Lower leg skin (tissue), 3 donors: ENCODE measurements around the gene CTNNBL1.

Experiments used
- POLR2A ChIP-seq, 2 donors: fragments of 450-650 bp; IDR thresholded peaks; one replicate each; pipeline ENCODE4 v1.6.1; 2016 to 2017; ENCODE audit warnings: antibody characterized with exemption in 2 of 2, mild to moderate bottlenecking in 1 of 2, moderate library complexity in 1 of 2
- TF ChIP-seq, protein P1 (sequence below), 3 donors: fragments of 450-650 bp; IDR thresholded peaks; one replicate each; pipeline ENCODE4 v1.5.1; 2016; ENCODE audit warnings: antibody characterized with exemption in 3 of 3, mild to moderate bottlenecking in 3 of 3, moderate library complexity in 2 of 3

DNA sequence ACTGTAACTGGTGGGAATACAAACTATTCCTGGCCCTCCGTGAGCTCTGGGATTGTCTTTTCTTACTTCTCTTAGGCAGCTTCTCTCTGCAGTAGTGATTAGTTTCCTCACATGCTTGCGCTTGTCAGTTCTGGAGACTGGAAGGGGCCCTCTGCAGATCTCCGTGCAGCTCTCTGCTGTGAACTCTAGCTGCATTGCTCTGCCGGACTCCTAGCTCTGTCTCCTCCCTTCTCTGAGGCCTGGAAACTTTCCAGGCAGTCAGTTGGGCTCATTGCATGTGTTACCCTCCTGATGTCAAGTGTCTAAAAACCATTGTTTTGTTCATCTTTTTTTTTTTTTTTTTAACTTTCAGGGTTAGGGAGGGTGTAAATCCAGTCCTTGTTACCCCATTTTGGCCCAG is 102.3 kb downstream of the CTNNBL1 start:
- TF ChIP-seq, protein P1, sequence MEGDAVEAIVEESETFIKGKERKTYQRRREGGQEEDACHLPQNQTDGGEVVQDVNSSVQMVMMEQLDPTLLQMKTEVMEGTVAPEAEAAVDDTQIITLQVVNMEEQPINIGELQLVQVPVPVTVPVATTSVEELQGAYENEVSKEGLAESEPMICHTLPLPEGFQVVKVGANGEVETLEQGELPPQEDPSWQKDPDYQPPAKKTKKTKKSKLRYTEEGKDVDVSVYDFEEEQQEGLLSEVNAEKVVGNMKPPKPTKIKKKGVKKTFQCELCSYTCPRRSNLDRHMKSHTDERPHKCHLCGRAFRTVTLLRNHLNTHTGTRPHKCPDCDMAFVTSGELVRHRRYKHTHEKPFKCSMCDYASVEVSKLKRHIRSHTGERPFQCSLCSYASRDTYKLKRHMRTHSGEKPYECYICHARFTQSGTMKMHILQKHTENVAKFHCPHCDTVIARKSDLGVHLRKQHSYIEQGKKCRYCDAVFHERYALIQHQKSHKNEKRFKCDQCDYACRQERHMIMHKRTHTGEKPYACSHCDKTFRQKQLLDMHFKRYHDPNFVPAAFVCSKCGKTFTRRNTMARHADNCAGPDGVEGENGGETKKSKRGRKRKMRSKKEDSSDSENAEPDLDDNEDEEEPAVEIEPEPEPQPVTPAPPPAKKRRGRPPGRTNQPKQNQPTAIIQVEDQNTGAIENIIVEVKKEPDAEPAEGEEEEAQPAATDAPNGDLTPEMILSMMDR (IDR thresholded peaks at IDR 0.05) = no peak
- no peak for TF ChIP-seq POLR2A (IDR thresholded peaks at IDR 0.05)
